CD8-positive, alpha-beta memory T cell (primary cell): Measurements from ENCODE around the gene CCNQ. TPM values are rescaled to one million over a fixed set of nuclear protein-coding genes. Genes with fewer than 3 reads are reported as not detected.

Source experiments
- CTCF ChIA-PET: fragments of 350-600 bp; sonication (Branson Sonifier 250); formaldehyde crosslinking; loops from one replicate; lab custom pipeline; 2021; ENCODE audit warnings: antibody characterized with exemption; lab: Charles Lee
- POLR2A ChIA-PET: fragments of 350-600 bp; sonication (Branson Sonifier 250); formaldehyde crosslinking; loops from one replicate; lab custom pipeline; 2021; ENCODE audit warnings: antibody characterized with exemption; lab: Charles Lee
- DNase-seq, 5 donors: peaks; one replicate each; pipeline versions ENCODE4 v3.0.0 to v3.0.0-alpha.2; 2020 to 2022; ENCODE audit warnings: mixed read lengths in 1 of 5
- H3K27ac ChIP-seq: one replicate; pipeline ENCODE4 v1.7.0; 2013; ENCODE audit warnings: low read depth, mild to moderate bottlenecking, low read length, moderate library complexity
- H3K27me3 ChIP-seq: 2 replicates; pipeline ENCODE4 v1.7.0; 2013; ENCODE audit warnings: low read length, mild to moderate bottlenecking; ENCODE audit not compliant: insufficient read depth, poor library complexity, severe bottlenecking
- H3K36me3 ChIP-seq: 2 replicates; pipeline ENCODE4 v1.7.0; 2013; ENCODE audit warnings: mild to moderate bottlenecking, low read length, moderate library complexity; ENCODE audit not compliant: insufficient read depth
- H3K4me1 ChIP-seq: 2 replicates; pipeline ENCODE4 v1.7.0; 2013; ENCODE audit warnings: mild to moderate bottlenecking, low read length, moderate library complexity; ENCODE audit not compliant: insufficient read depth
- H3K4me3 ChIP-seq: 2 replicates; pipeline ENCODE4 v1.7.0; 2013; ENCODE audit warnings: mild to moderate bottlenecking, low read length
- H3K9me3 ChIP-seq: 2 replicates; pipeline ENCODE4 v1.7.0; 2013; ENCODE audit warnings: mild to moderate bottlenecking, low read length
- H3K27ac Mint-ChIP-seq, 8 donors: one replicate each; pipeline ENCODE4 v1.8.0; 2020 to 2021; ENCODE audit warnings: mixed read lengths in 8 of 8, mild to moderate bottlenecking in 6 of 8, inconsistent platforms in 3 of 8, moderate library complexity in 3 of 8
- H3K27me3 Mint-ChIP-seq, 2 donors: one replicate each; pipeline ENCODE4 v1.8.0; 2020 to 2021; ENCODE audit warnings: mixed read lengths in 2 of 2, mild to moderate bottlenecking in 1 of 2, moderate library complexity in 1 of 2
- H3K36me3 Mint-ChIP-seq, 3 donors: one replicate each; pipeline ENCODE4 v1.8.0; 2020 to 2021; ENCODE audit warnings: mixed read lengths in 3 of 3, inconsistent platforms in 1 of 3, mild to moderate bottlenecking in 1 of 3
- H3K4me1 Mint-ChIP-seq, 3 donors: one replicate each; pipeline ENCODE4 v1.8.0; 2020 to 2021; ENCODE audit warnings: mixed read lengths in 3 of 3, inconsistent platforms in 1 of 3, mild to moderate bottlenecking in 1 of 3
- H3K4me3 Mint-ChIP-seq, 7 donors: one replicate each; pipeline ENCODE4 v1.8.0; 2020 to 2021; ENCODE audit warnings: mixed read lengths in 7 of 7, mild to moderate bottlenecking in 6 of 7, moderate library complexity in 4 of 7, inconsistent platforms in 2 of 7
- H3K9me3 Mint-ChIP-seq, 5 donors: one replicate each; pipeline ENCODE4 v1.8.0; 2020 to 2022; ENCODE audit warnings: mixed read lengths in 5 of 5, mild to moderate bottlenecking in 3 of 5, moderate library complexity in 2 of 5, inconsistent platforms in 1 of 5
- polyA plus RNA-seq: library from polyadenylated mRNA; unstranded; fragments of 300-500 nt; fragmentation: Illumina TruSeq; gene quantifications from one replicate; pipeline ENCODE4 v1.2.3, GENCODE V29; 2021
- total RNA-seq, 2 experiments: library from RNA; stranded (reverse); gene quantifications; one replicate each; pipeline ENCODE4 v1.2.3, GENCODE V29; 2021

The CCNQ gene
- total RNA-seq (10 to 100 TPM; 36.2 to 38.3 TPM), polyA plus RNA-seq (36.9 TPM)

DNA sequence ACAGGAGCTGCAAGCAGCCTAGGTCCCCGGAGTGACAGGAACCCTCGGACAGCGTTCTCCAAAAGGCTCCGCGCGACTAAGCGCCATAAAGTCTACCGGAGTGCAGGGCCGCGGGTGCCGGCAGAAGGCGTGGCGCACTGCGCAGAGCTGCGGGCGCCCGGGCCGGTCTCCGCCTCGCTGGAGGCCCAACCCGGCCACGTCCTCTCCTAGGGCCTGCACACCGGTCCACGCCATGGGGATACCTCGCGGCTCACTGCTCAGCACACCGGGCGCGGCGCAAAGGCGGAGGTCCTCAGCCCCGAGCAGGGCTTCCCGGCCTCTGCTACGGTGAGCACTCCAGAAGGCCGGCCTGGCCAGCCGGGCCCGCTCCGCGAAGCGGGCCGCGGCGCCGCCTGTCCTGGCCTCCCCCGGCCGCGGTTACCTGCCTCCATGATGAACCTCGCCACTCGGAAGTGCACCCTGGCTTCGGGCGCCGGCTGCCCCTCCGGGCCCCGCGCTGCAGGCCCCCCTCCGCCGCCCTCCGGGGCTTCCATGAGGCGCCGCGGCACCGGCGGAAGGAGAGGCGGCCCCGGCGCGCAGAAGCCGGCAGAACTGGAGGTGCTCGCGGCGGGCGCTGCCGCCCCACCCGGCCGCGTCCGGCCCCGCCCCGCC lies at the start of gene CCNQ:
Gene CCNQ (minus strand): TSS at position 599 of the 651 bp plus-strand sequence. CDS start 66 bp downstream, at position 533.
- no peaks in the 10 kb centered on the region for H3K9me3 ChIP-seq
- peak within 1 kb of the TSS; percentile 87 to 95 (median 88) for H3K4me3 Mint-ChIP-seq
- H3K36me3 Mint-ChIP-seq = peaks cover 0 to 22% (median 0%) of the 10 kb centered on the region in 3 donors
- peaks cover 23% of the 10 kb centered on the region for H3K4me1 ChIP-seq
- peak within 1 kb of the TSS; percentile 66 for H3K4me3 ChIP-seq
- DNase-seq = peak in 2 of 5 donors; percentile 1
- ChIA-PET CTCF (interaction anchor here (0.8 to 1.5 kb wide), 5 partner anchors 11 to 64 kb away, joined by 3 to 5 read pairs (median 3); no protein-coding TSS in a partner anchor), POLR2A (interaction anchor here (0.7 kb wide), 1 partner anchor 130 kb away, joined by 3 read pairs; no protein-coding TSS in a partner anchor)
- no peaks in the 10 kb centered on the region for H3K27me3 ChIP-seq
- H3K27me3 Mint-ChIP-seq = peaks cover 0 to 5% of the 10 kb centered on the region in 2 donors
- peaks cover 6% of the 10 kb centered on the region for H3K36me3 ChIP-seq
- peak within 1 kb of the TSS; percentile 43 for H3K27ac ChIP-seq
- H3K27ac Mint-ChIP-seq = peak within 1 kb of the TSS in 7 of 8 donors; percentile 54 to 84 (median 76)
- no peaks in the 10 kb centered on the region for H3K9me3 Mint-ChIP-seq
- peaks cover 34 to 54% (median 44%) of the 10 kb centered on the region in 3 donors for H3K4me1 Mint-ChIP-seq

DNA sequence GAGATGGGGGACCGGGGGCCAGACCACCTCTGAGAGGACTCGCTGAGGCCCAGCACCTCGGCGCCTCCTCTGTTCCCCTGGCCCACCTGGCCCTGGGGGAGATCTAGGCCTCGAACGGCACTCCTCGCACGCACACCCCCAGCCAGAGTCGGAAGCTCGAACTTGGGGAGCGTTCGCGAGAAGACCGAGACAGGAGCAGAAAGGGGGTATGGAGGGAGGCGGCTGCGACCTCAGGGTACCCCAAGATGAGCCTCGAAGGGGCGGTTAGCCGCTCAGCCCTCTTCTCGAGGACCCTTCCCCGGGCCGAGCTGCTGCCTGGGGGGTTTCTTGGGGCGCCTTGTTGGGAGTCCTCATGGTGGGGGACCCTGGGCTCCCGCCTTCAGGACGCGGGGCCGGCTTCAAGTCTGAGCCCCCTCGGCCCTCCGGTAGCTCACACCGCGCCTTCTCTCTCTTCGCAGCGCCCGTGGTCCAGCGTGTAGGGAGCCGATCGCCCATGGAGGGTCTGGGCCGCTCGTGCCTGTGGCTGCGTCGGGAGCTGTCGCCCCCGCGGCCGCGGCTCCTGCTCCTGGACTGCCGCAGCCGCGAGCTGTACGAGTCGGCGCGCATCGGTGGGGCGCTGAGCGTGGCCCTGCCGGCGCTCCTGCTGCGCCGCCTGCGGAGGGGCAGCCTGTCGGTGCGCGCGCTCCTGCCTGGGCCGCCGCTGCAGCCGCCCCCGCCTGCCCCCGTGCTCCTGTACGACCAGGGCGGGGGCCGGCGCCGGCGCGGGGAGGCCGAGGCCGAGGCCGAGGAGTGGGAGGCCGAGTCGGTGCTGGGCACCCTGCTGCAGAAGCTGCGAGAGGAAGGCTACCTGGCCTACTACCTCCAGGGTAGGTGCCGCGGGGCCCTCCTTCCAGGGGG lies 48.8 kb upstream of the CCNQ start:
- CTCF ChIA-PET = interaction anchor here (0.9 to 2.4 kb wide), 4 partner anchors 11 to 108 kb away, joined by 3 to 9 read pairs (median 4); no protein-coding TSS in a partner anchor
- POLR2A ChIA-PET = no interaction called here
- peaks cover 0 to 4% (median 4%) of the 10 kb centered on the region in 3 donors for H3K4me1 Mint-ChIP-seq

DNA sequence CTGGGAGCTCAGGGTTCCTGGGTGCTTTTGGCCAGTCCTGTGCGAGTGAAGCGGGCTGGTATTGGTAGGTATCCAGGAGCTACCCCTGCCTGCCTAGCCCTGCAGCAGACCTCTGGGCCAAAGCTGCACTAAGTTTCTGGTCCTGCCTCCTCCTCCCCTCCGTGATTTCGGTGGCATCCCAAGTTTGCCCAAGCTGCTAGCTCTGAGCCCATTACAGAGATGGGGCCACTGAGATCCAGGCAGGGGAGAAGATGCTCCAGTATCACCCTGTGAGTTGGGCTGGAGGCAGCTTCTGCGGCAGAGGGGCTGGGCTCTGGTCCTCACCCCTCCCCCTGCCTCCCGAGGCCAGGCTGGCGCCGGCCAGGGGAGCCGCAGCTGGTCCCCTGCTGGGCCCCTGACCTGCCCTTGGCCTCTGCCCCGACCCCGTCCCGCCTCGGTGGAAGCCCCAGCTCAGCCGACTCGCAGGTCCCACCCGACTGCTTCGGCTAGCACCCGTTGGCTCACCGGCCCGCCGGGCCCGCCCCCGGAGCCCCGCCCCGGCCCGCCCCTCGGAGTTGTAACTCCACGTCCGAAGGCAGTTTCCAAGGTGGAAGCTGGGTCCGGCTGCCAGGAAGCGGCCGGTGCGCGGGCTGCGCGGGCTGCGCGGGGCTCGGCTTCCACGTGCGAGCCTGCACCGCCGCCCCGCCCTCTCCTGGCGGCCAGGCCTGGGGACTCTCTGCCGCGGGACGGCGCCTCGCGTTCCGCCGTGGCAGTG lies 47.9 kb upstream of the CCNQ start, which contains the start of gene DUSP9:
Gene DUSP9 (plus strand): TSS at position 584 of the 754 bp plus-strand sequence. CDS start 751 bp downstream, outside the sequence.
- ChIA-PET CTCF (interaction anchor here (0.6 to 2.0 kb wide), 4 partner anchors 11 to 37 kb away, joined by 3 to 5 read pairs (median 4); no protein-coding TSS in a partner anchor), POLR2A (no interaction called here)
- no peaks in the 10 kb centered on the region for H3K9me3 Mint-ChIP-seq
- H3K36me3 ChIP-seq = no peaks in the 10 kb centered on the region
- H3K4me1 ChIP-seq = no peaks in the 10 kb centered on the region
- H3K4me3 ChIP-seq = no peak within 1 kb of the TSS
- H3K36me3 Mint-ChIP-seq = no peaks in the 10 kb centered on the region
- H3K27ac Mint-ChIP-seq = no peak within 1 kb of the TSS
- H3K4me3 Mint-ChIP-seq = peak within 1 kb of the TSS in 5 of 7 donors; percentile 23 to 72 (median 34)
- H3K27me3 ChIP-seq = no peaks in the 10 kb centered on the region
- H3K27me3 Mint-ChIP-seq = peaks cover 14 to 19% of the 10 kb centered on the region in 2 donors
- H3K9me3 ChIP-seq = no peaks in the 10 kb centered on the region
- no peak within 1 kb of the TSS for H3K27ac ChIP-seq
- peaks cover 0 to 6% (median 5%) of the 10 kb centered on the region in 3 donors for H3K4me1 Mint-ChIP-seq
- no peak for DNase-seq

More for the DNA sequence above, 48.8 kb upstream of the CCNQ start:
- H3K9me3 ChIP-seq = no peaks in the 10 kb centered on the region
- H3K27me3 ChIP-seq = no peaks in the 10 kb centered on the region
- Mint-ChIP-seq H3K27ac (no peak overlapping the region), H3K36me3 (no peaks in the 10 kb centered on the region), H3K4me3 (peak overlapping the region in 4 of 7 donors; percentile 8 to 34 (median 24)), H3K27me3 (peaks cover 15 to 18% of the 10 kb centered on the region in 2 donors), H3K9me3 (no peaks in the 10 kb centered on the region)
- DNase-seq = no peak
- H3K27ac ChIP-seq = no peak overlapping the region
- no peak overlapping the region for H3K4me3 ChIP-seq
- H3K36me3 ChIP-seq = no peaks in the 10 kb centered on the region
- no peaks in the 10 kb centered on the region for H3K4me1 ChIP-seq

DNA sequence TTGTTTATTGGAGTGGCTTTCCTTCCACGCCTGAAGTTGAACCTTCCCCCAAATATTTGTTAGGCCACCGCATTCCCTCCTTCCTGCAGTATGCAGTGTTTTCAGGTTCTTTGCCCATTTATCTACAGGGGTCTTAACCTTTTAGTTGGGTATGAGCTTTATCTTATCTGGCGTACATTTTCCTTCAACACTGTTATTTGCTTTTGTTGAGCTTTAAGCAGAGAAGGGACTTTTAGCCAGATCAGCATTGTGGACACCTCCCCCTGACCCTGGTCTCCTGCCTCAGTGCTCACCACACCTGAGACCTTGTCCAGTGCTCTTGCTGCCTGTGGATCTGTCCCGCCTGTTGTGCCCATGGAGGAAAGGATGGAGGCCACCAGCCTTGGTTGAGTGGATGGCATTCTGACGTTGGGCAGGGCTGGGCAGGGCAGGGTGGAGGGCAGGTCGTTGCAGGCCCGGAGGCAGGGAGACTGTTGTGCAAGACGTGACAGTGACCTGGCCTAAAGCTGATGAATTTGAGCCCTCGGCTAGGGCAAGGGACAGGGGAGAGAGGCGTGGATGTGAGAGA lies 47.1 kb upstream of the CCNQ start:
- no peak overlapping the region for H3K27ac ChIP-seq
- H3K36me3 ChIP-seq = no peaks in the 10 kb centered on the region
- no peaks in the 10 kb centered on the region for H3K4me1 ChIP-seq
- H3K9me3 ChIP-seq = no peaks in the 10 kb centered on the region
- no peak overlapping the region for H3K4me3 ChIP-seq
- DNase-seq = no peak
- H3K27me3 ChIP-seq = no peaks in the 10 kb centered on the region
- ChIA-PET CTCF (interaction anchor here (0.6 to 1.5 kb wide), 4 partner anchors 20 to 37 kb away, joined by 3 to 4 read pairs (median 3); no protein-coding TSS in a partner anchor), POLR2A (no interaction called here)
- no peaks in the 10 kb centered on the region for H3K9me3 Mint-ChIP-seq
- H3K36me3 Mint-ChIP-seq = no peaks in the 10 kb centered on the region
- H3K27me3 Mint-ChIP-seq = peaks cover 18 to 25% of the 10 kb centered on the region in 2 donors
- no peak overlapping the region for H3K27ac Mint-ChIP-seq
- peaks cover 3 to 10% (median 9%) of the 10 kb centered on the region in 3 donors for H3K4me1 Mint-ChIP-seq
- peak overlapping the region in 2 of 7 donors; percentile 42 to 72 for H3K4me3 Mint-ChIP-seq

DNA sequence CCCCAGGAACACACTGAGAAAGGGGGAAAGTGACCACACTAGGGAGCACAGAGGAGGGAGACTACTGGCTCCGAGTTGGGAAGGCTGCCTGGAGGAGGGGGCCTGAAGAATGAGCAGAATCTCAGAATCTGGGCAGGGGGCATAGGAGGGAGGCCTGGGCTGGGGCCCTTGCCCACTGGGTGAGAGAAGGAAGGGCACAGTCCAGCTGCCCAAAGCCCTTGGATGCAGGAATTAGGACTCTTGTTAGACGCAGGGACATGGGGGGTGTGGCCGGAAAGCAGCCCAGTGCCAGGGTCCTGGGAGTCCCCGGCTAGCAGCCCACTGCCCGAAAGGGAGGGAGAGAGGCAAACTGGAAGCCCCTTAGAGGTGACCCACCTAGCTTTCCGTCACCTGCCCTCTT lies 46.2 kb upstream of the CCNQ start:
- Histone ChIP-seq H3K27ac (no peak overlapping the region), H3K4me3 (no peak overlapping the region), H3K36me3 (no peaks in the 10 kb centered on the region), H3K9me3 (no peaks in the 10 kb centered on the region), H3K27me3 (no peaks in the 10 kb centered on the region), H3K4me1 (no peaks in the 10 kb centered on the region)
- no peaks in the 10 kb centered on the region for H3K36me3 Mint-ChIP-seq
- H3K27me3 Mint-ChIP-seq = peaks cover 18 to 28% of the 10 kb centered on the region in 2 donors
- POLR2A ChIA-PET = no interaction called here
- DNase-seq = no peak
- CTCF ChIA-PET = interaction anchor here (0.7 kb wide), 1 partner anchor 22 kb away, joined by 3 read pairs; no protein-coding TSS in a partner anchor
- H3K27ac Mint-ChIP-seq = no peak overlapping the region
- H3K4me1 Mint-ChIP-seq = peaks cover 5 to 10% (median 9%) of the 10 kb centered on the region in 3 donors
- peak overlapping the region in 1 of 7 donors; percentile 32 for H3K4me3 Mint-ChIP-seq
- H3K9me3 Mint-ChIP-seq = no peaks in the 10 kb centered on the region

DNA sequence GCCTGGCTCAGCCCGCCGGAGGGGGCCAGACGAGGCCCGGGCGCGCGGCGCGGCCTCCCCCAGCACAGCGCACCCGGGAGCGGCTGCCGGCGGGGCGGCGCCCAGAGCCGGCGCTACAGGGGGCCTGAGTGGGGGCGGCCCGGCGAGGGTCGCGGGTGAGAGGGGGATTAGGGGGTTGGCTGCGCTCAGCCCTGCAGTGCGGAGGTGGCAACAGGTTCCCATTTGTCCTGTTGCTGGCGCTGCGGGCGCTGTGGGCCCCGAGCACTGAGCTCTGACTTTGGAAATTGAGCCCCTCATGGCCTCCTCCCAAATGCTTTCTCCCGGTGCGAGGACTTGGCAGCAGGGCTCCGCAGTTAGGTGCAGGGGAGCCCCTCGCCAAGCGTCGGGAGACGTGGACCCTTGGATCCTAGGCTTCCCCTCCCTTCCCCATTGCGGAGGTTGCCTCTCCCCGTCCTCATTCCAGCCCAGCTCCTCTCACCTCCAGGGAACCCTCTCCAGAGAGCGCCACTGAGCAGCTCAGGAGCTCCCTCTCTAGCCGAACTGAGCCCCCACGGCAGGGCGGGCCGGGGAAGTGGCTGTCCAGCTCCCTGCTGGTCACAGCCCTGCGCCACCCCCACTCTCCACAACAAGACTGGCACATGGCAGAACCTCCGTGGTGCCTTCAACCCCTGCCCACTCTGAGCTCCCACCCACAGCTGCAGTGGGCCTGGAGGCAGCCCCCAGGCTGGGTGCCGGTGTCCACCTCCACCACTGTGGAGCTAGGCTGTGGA lies 45.6 kb upstream of the CCNQ start:
- peaks cover 5 to 10% (median 9%) of the 10 kb centered on the region in 3 donors for H3K4me1 Mint-ChIP-seq
- Histone ChIP-seq H3K4me3 (no peak overlapping the region), H3K4me1 (no peaks in the 10 kb centered on the region), H3K27ac (no peak overlapping the region), H3K27me3 (no peaks in the 10 kb centered on the region), H3K9me3 (no peaks in the 10 kb centered on the region), H3K36me3 (no peaks in the 10 kb centered on the region)
- ChIA-PET CTCF (interaction anchor here (1.3 kb wide), 1 partner anchor 22 kb away, joined by 3 read pairs; no protein-coding TSS in a partner anchor), POLR2A (no interaction called here)
- peaks cover 18 to 28% of the 10 kb centered on the region in 2 donors for H3K27me3 Mint-ChIP-seq
- H3K27ac Mint-ChIP-seq = peak overlapping the region in 1 of 8 donors; percentile 72
- DNase-seq = no peak
- H3K9me3 Mint-ChIP-seq = no peaks in the 10 kb centered on the region
- no peaks in the 10 kb centered on the region for H3K36me3 Mint-ChIP-seq
- no peak overlapping the region for H3K4me3 Mint-ChIP-seq
